Measurements from ENCODE around the gene HPS5. TPM values are rescaled to one million over a fixed set of nuclear protein-coding genes. Genes with fewer than 3 reads are reported as not detected.

Gene HPS5
- total RNA-seq, 2 donors from 2014 or later = 21.4 TPM

GRCh38 chr11:18322818-18323570, 1.1 kb upstream of the HPS5 start:
- peaks cover 46% of the 10 kb centered on the region for H3K4me1 Mint-ChIP-seq
- peak overlapping the region; percentile 99 for H3K4me3 ChIP-seq (ENCODE audit: low read length)
- H3K9me3 ChIP-seq (ENCODE audit: control insufficient read depth, low read length) = no peaks in the 10 kb centered on the region
- H3K27ac ChIP-seq (ENCODE audit: low read depth, low read length) = no peak overlapping the region
- no peaks in the 10 kb centered on the region for H3K9me3 Mint-ChIP-seq
- WGBS, 2 experiments (ENCODE audit: insufficient coverage in 1 of 2, insufficient read length in 1 of 2) = 8 to 12% methylated on average over 8 to 18 of the region's 18 CpGs
- H3K36me3 ChIP-seq (ENCODE audit: control insufficient read depth, insufficient read depth, low read length) = peaks cover 34% of the 10 kb centered on the region
- H3K27me3 Mint-ChIP-seq (ENCODE audit: insufficient read depth) = no peaks in the 10 kb centered on the region
- H3K9ac ChIP-seq (ENCODE audit: extremely low read depth, low read length, poor library complexity, severe bottlenecking) = peak overlapping the region; percentile 96
- H3K27ac Mint-ChIP-seq = peak overlapping the region; percentile 100
- H3K4me3 Mint-ChIP-seq = peak overlapping the region; percentile 91
- peaks cover 8% of the 10 kb centered on the region for H3K4me1 ChIP-seq (ENCODE audit: control insufficient read depth, insufficient read depth, low read length)
- TF ChIP-seq CTCF (conservative IDR thresholded peaks at IDR 0.05) = no peak
- peaks cover 21% of the 10 kb centered on the region for H3K36me3 Mint-ChIP-seq (ENCODE audit: low read depth)
- no peaks in the 10 kb centered on the region for H3K27me3 ChIP-seq (ENCODE audit: control insufficient read depth, insufficient read depth, low read length, poor library complexity, severe bottlenecking)
- DNase-seq = no peak

DNA sequence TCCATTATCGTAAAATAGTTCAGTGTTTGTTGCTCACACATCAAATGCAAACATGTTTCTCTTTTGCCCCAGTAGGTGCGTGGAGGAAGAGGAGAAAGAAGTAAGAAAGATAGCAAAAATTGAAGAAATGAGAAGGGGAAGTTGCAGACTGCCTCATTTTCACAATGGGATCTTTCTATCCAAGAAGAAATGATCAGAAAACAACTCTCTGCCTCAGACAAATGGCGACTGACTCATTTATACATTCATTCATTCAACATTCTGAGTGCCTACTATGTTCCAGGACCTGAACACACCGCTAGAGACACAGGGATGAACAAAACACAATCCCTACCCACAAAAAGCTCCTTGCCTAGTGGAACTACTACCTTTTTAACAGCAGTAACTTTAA, 367 bp downstream of the HPS5 start:
- Histone ChIP-seq H3K9ac (ENCODE audit: extremely low read depth, low read length, poor library complexity, severe bottlenecking) (peak overlapping the region; percentile 96), H3K36me3 (ENCODE audit: control insufficient read depth, insufficient read depth, low read length) (peaks cover 25% of the 10 kb centered on the region), H3K4me3 (ENCODE audit: low read length) (peak overlapping the region; percentile 99), H3K27ac (ENCODE audit: low read depth, low read length) (peak overlapping the region; percentile 97), H3K9me3 (ENCODE audit: control insufficient read depth, low read length) (no peaks in the 10 kb centered on the region), H3K4me1 (ENCODE audit: control insufficient read depth, insufficient read depth, low read length) (peaks cover 8% of the 10 kb centered on the region), H3K27me3 (ENCODE audit: control insufficient read depth, insufficient read depth, low read length, poor library complexity, severe bottlenecking) (no peaks in the 10 kb centered on the region)
- H3K4me1 Mint-ChIP-seq = peaks cover 51% of the 10 kb centered on the region
- no peaks in the 10 kb centered on the region for H3K27me3 Mint-ChIP-seq (ENCODE audit: insufficient read depth)
- peak overlapping the region; percentile 100 for H3K27ac Mint-ChIP-seq
- WGBS, 2 experiments (ENCODE audit: insufficient coverage in 1 of 2, insufficient read length in 1 of 2) = 0 to 7% methylated on average over 3 to 4 of the region's 4 CpGs
- peak overlapping the region; percentile 91 for H3K4me3 Mint-ChIP-seq
- H3K36me3 Mint-ChIP-seq (ENCODE audit: low read depth) = peaks cover 22% of the 10 kb centered on the region
- DNase-seq = no peak
- H3K9me3 Mint-ChIP-seq = no peaks in the 10 kb centered on the region
- TF ChIP-seq CTCF (conservative IDR thresholded peaks at IDR 0.05) = no peak

DNA sequence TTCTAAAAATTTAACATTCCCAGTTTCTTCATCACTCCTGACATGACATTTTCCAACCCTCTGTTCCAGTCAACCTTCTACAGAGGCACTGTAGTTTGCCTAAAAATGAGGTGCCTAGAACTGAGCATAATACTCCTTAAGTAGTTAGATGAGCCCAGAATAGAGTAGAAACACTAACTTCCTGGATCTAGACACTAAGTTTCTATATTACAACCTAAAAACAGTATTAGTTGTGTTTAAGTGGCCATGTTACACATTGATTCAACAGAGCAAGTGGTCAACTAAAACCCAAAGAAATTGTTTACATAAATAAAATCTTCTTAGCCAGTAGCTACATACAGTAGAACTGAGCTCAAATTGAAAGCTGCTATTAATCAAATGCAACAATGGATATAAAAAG, 1.3 kb downstream of the HPS5 start:
- Mint-ChIP-seq H3K27ac (no peak overlapping the region), H3K36me3 (ENCODE audit: low read depth) (peaks cover 25% of the 10 kb centered on the region), H3K9me3 (no peaks in the 10 kb centered on the region), H3K4me1 (peaks cover 51% of the 10 kb centered on the region), H3K27me3 (ENCODE audit: insufficient read depth) (no peaks in the 10 kb centered on the region), H3K4me3 (peak overlapping the region; percentile 91)
- TF ChIP-seq CTCF (conservative IDR thresholded peaks at IDR 0.05) = no peak
- Histone ChIP-seq H3K4me3 (ENCODE audit: low read length) (peak overlapping the region; percentile 99), H3K4me1 (ENCODE audit: control insufficient read depth, insufficient read depth, low read length) (peaks cover 8% of the 10 kb centered on the region), H3K27me3 (ENCODE audit: control insufficient read depth, insufficient read depth, low read length, poor library complexity, severe bottlenecking) (no peaks in the 10 kb centered on the region), H3K9me3 (ENCODE audit: control insufficient read depth, low read length) (no peaks in the 10 kb centered on the region), H3K9ac (ENCODE audit: extremely low read depth, low read length, poor library complexity, severe bottlenecking) (peak overlapping the region; percentile 96), H3K27ac (ENCODE audit: low read depth, low read length) (no peak overlapping the region), H3K36me3 (ENCODE audit: control insufficient read depth, insufficient read depth, low read length) (peaks cover 23% of the 10 kb centered on the region)
- DNase-seq = no peak

Measured in endodermal cell (in vitro differentiated cells).